Endothelial cell of umbilical vein (primary cell): ENCODE results near the gene MYH16. TPM values are rescaled to one million over a fixed set of nuclear protein-coding genes. Genes with fewer than 3 reads are reported as not detected.
"Not testable (repeated sequence)": the region's sequence is repeated elsewhere in the genome, so short reads cannot be mapped to it uniquely, and the experiment has no call there.

Experiments used
- BruUV-seq: library from RNA; stranded (reverse); fragments of 400-500 nt; replicated peaks from 2 replicates; lab custom pipeline; 2021; lab: Mats Ljungman, UMichigan
- CTCF ChIA-PET: fragments of 300-600, 350-600 bp; sonication (Branson Sonifier 250); formaldehyde crosslinking; loops from one replicate; lab custom pipeline; 2021; ENCODE audit warnings: antibody characterized with exemption, inconsistent platforms; lab: Charles Lee
- POLR2A ChIA-PET: fragments of 300-600, 350-600 bp; sonication (Branson Sonifier 250); formaldehyde crosslinking; loops from one replicate; lab custom pipeline; 2021; ENCODE audit warnings: antibody characterized with exemption, inconsistent platforms; lab: Charles Lee
- DNase-seq: peaks from one replicate; pipeline ENCODE4 v3.0.0-alpha.2; 2011; ENCODE audit warnings: low read depth, low spot score
- FAIRE-seq: peaks from 2 replicates; lab custom pipeline; 2011; peaks lifted over from hg19 to GRCh38; lab: Jason Lieb, UNC
- H2AFZ ChIP-seq: 2 replicates; pipeline ENCODE4 v1.6.0; 2012; ENCODE audit warnings: low read depth, low read length, control low read depth, inconsistent platforms
- H3K27ac ChIP-seq: 2 replicates; pipeline ENCODE4 v1.5.1; 2011; ENCODE audit warnings: low read depth, mild to moderate bottlenecking, control low read depth, low read length, moderate library complexity; ENCODE audit not compliant: insufficient read depth
- H3K27me3 ChIP-seq, 2 experiments: 2 replicates each; pipeline versions ENCODE4 v1.6.0 to v1.6.1; 2011; ENCODE audit warnings: low read length in 2 of 2, mixed read lengths in 1 of 2; ENCODE audit not compliant: control insufficient read depth in 2 of 2, insufficient read depth in 2 of 2
- H3K36me3 ChIP-seq, 2 experiments: 2 replicates in 1 of 2; 3 replicates in 1 of 2; pipeline ENCODE4 v1.5.1; 2011; ENCODE audit warnings: low read length in 2 of 2, mild to moderate bottlenecking in 1 of 2, moderate library complexity in 1 of 2; ENCODE audit not compliant: control insufficient read depth in 2 of 2, insufficient read depth in 2 of 2; ENCODE audit errors: extremely low read depth in 1 of 2
- H3K4me1 ChIP-seq: 3 replicates; pipeline ENCODE4 v1.5.1; 2011; ENCODE audit warnings: mild to moderate bottlenecking, low read length; ENCODE audit not compliant: control insufficient read depth, insufficient read depth; ENCODE audit errors: extremely low read depth
- H3K4me2 ChIP-seq: 2 replicates; pipeline ENCODE4 v1.6.1; 2011; ENCODE audit warnings: low read length, control low read depth, mixed read lengths; ENCODE audit not compliant: insufficient read depth
- H3K4me3 ChIP-seq, 3 experiments: fragments of 200-600 bp in 1 of 3; sonication (generic), shearing (Covaris generic) in 1 of 3; replicated peaks in 1 of 3; 2 replicates each; pipeline ENCODE4 v1.5.1; 2011 to 2016; ENCODE audit warnings: control low read depth in 3 of 3, low read length in 3 of 3, mild to moderate bottlenecking in 2 of 3, inconsistent platforms in 1 of 3, low read depth in 1 of 3, moderate library complexity in 1 of 3; ENCODE audit not compliant: insufficient read depth in 1 of 3
- H3K79me2 ChIP-seq: 2 replicates; pipeline ENCODE4 v1.6.0; 2012; ENCODE audit warnings: low read length, inconsistent platforms; ENCODE audit not compliant: control insufficient read depth, insufficient read depth
- H3K9ac ChIP-seq: replicated peaks from 2 replicates; pipeline ENCODE3; 2011; ENCODE audit warnings: low read length, control low read depth; ENCODE audit not compliant: insufficient read depth; ENCODE audit errors: extremely low read depth
- H3K9me1 ChIP-seq: replicated peaks from 3 replicates; pipeline ENCODE4 v1.6.0; 2011; ENCODE audit warnings: mild to moderate bottlenecking, low read length; ENCODE audit not compliant: control insufficient read depth, insufficient read depth; ENCODE audit errors: extremely low read depth
- H3K9me3 ChIP-seq: replicated peaks from 2 replicates; pipeline ENCODE4 v1.5.1; 2012; ENCODE audit warnings: low read length, inconsistent platforms; ENCODE audit not compliant: control insufficient read depth, insufficient read depth
- H4K20me1 ChIP-seq: replicated peaks from 2 replicates; pipeline ENCODE3; 2011; ENCODE audit warnings: mild to moderate bottlenecking, low read length; ENCODE audit not compliant: control insufficient read depth, insufficient read depth; ENCODE audit errors: extremely low read depth
- CTCF ChIP-seq, 2 donors: IDR thresholded peaks; 1 replicate in 1 of 2; 2 replicates in 1 of 2; pipeline ENCODE4 v1.5.1; 2011; ENCODE audit warnings: low read length in 2 of 2, mild to moderate bottlenecking in 2 of 2, moderate library complexity in 2 of 2, control low read depth in 1 of 2, inconsistent platforms in 1 of 2, low read depth in 1 of 2; ENCODE audit not compliant: insufficient read depth in 1 of 2; ENCODE audit errors: extremely low read depth in 1 of 2
- EZH2 ChIP-seq: IDR thresholded peaks from 2 replicates; pipeline ENCODE4 v1.6.1; 2012; ENCODE audit warnings: borderline replicate concordance, low read depth, mild to moderate bottlenecking, moderate library complexity, low read length, inconsistent platforms; ENCODE audit not compliant: severe bottlenecking
- FOS ChIP-seq: IDR thresholded peaks from 2 replicates; pipeline ENCODE4 v1.6.1; 2011; ENCODE audit warnings: mild to moderate bottlenecking, low read length, moderate library complexity, borderline replicate concordance; ENCODE audit not compliant: insufficient read depth
- GATA2 ChIP-seq: IDR thresholded peaks from 2 replicates; pipeline ENCODE4 v1.7.0; 2011; ENCODE audit warnings: low read depth, mild to moderate bottlenecking, moderate library complexity, mixed read lengths, low read length; ENCODE audit not compliant: insufficient read length, insufficient read depth
- JUN ChIP-seq: IDR thresholded peaks from 2 replicates; pipeline ENCODE4 v1.6.1; 2011; ENCODE audit warnings: borderline replicate concordance, low read depth; ENCODE audit not compliant: insufficient read length, insufficient read depth
- MYC ChIP-seq: IDR thresholded peaks from one replicate; pipeline ENCODE4 v1.6.1; 2011; ENCODE audit warnings: mild to moderate bottlenecking, low read depth, low read length
- POLR2A ChIP-seq: IDR thresholded peaks from 2 replicates; pipeline ENCODE4 v1.6.1; 2012; ENCODE audit warnings: low read depth, mild to moderate bottlenecking, control low read depth, low read length
- POLR2AphosphoS5 ChIP-seq: IDR thresholded peaks from 2 replicates; pipeline ENCODE4 v1.6.1; 2012; ENCODE audit warnings: low read depth, mild to moderate bottlenecking, control low read depth, low read length, moderate library complexity; ENCODE audit not compliant: insufficient read depth
- dilution Hi-C: fragments of 300-500 bp; cut with MboI; formaldehyde crosslinking; loops from one replicate; pipeline ENCODE4 v1.15.0; 2019; ENCODE audit warnings: low sequenced_read_pairs; ENCODE audit not compliant: extremely low pct_ligation_motif_present
- intact Hi-C: fragments of 100-400 bp; cut with micrococcal nuclease; formaldehyde crosslinking; loops from one replicate; pipeline ENCODE4 v1.10.0; 2022
- polyA plus RNA-seq, 4 experiments: library from polyadenylated mRNA; depleted of rRNA in 3 of 4; stranded (reverse) in 3 of 4; unstranded in 1 of 4; fragments of >200 nt; gene quantifications; 2 replicates each; pipeline versions ENCODE4 v1.2.1 to v1.2.3, GENCODE V29; 2011 to 2012; ENCODE audit warnings: missing spikeins in 1 of 4
- total RNA-seq: library from RNA; stranded (reverse); gene quantifications from 2 replicates; pipeline ENCODE4 v1.2.3, GENCODE V29; 2021
- TF ChIP-seq, protein P1 (sequence below): IDR thresholded peaks from 2 replicates; pipeline ENCODE4 v1.6.1; 2011; ENCODE audit not compliant: insufficient read depth, insufficient read length

The MYH16 gene
- total and polyA plus RNA-seq, 2 donors (not counting 3 experiments of a cell fraction or from before 2014, with no cell fraction given): 0.01 to 0.11 TPM

- POLR2A ChIA-PET: interaction anchor here (0.6 kb wide), 1 partner anchor 16 kb away, joined by 4 read pairs; no protein-coding TSS in a partner anchor
- H3K4me2 ChIP-seq, DNase-seq, H3K4me3 ChIP-seq, H3K9ac ChIP-seq, H3K27ac ChIP-seq, H3K27me3 ChIP-seq, FAIRE-seq, H2AFZ ChIP-seq, dilution Hi-C loops, BruUV-seq, H3K36me3 ChIP-seq, H3K9me3 ChIP-seq, H3K79me2 ChIP-seq, H4K20me1 ChIP-seq, H3K9me1 ChIP-seq: not testable (repeated sequence)
- peaks cover 15% of the 10 kb centered on the region for H3K4me1 ChIP-seq
- CTCF ChIA-PET: interaction anchor here (1.0 to 1.3 kb wide), 4 partner anchors 8 to 36 kb away, joined by 4 to 5 read pairs (median 4); no protein-coding TSS in a partner anchor
- intact Hi-C loops: loop anchor here (5.0 kb wide), 1 partner anchor 133 kb away; the partner anchor contains the start of gene SMURF1
Measured at GRCh38 chr7:99274908-99275307, 2.3 kb downstream of the MYH16 start.

- peaks cover 15% of the 10 kb centered on the region for H3K4me1 ChIP-seq
- FAIRE-seq: no peak
- no peaks in the 10 kb centered on the region for H3K36me3 ChIP-seq
- no peak overlapping the region for H3K27ac ChIP-seq
- H4K20me1 ChIP-seq: no peaks in the 10 kb centered on the region
- dilution Hi-C loops: no loop called here
- TF ChIP-seq POLR2A (no peak), JUN (no peak), EZH2 (no peak), CTCF (IDR thresholded peaks at IDR 0.05; ENCODE audit: extremely low read depth in 1 of 2, insufficient read depth in 1 of 2, low read depth in 1 of 2, low read length in 2 of 2) (no peak), FOS (no peak), GATA2 (no peak), POLR2AphosphoS5 (no peak), MYC (no peak)
- TF ChIP-seq, protein P1, sequence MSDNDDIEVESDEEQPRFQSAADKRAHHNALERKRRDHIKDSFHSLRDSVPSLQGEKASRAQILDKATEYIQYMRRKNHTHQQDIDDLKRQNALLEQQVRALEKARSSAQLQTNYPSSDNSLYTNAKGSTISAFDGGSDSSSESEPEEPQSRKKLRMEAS: no peak
- BruUV-seq: no TSS peak
- no peaks in the 10 kb centered on the region for H3K9me1 ChIP-seq
- H3K79me2 ChIP-seq: no peaks in the 10 kb centered on the region
- no peaks in the 10 kb centered on the region for H3K9me3 ChIP-seq
- H3K4me2 ChIP-seq: no peak overlapping the region
- POLR2A ChIA-PET: no interaction called here
- intact Hi-C loops: no loop called here
- no peak overlapping the region for H3K4me3 ChIP-seq
- DNase-seq: no peak
- CTCF ChIA-PET: interaction anchor here (0.8 kb wide), 1 partner anchor 15 kb away, joined by 3 read pairs; no protein-coding TSS in a partner anchor
- no peak overlapping the region for H2AFZ ChIP-seq
- no peak overlapping the region for H3K9ac ChIP-seq
- no peaks in the 10 kb centered on the region for H3K27me3 ChIP-seq
Measured at GRCh38 chr7:99275496-99275895, 2.9 kb downstream of the MYH16 start.
